Nephron (organoid): Measurements from ENCODE around the gene FKBP1C.
"Not testable (repeated sequence)": the region's sequence is repeated elsewhere in the genome, so short reads cannot be mapped to it uniquely, and the experiment has no call there.

ENCODE experiments used
- H3K27ac Mint-ChIP-seq, 3 experiments: 2 replicates each; pipeline ENCODE4 v1.8.0; 2020; ENCODE audit warnings: mixed read lengths in 3 of 3, mild to moderate bottlenecking in 2 of 3, moderate library complexity in 1 of 3
- H3K27me3 Mint-ChIP-seq: 2 replicates; pipeline ENCODE4 v1.8.0; 2021; ENCODE audit warnings: low read depth, mild to moderate bottlenecking, moderate library complexity, mixed read lengths
- H3K36me3 Mint-ChIP-seq: 2 replicates; pipeline ENCODE4 v1.8.0; 2020; ENCODE audit warnings: low read depth, mixed read lengths
- H3K4me1 Mint-ChIP-seq: 2 replicates; pipeline ENCODE4 v1.8.0; 2020; ENCODE audit warnings: mixed read lengths
- H3K4me3 Mint-ChIP-seq, 3 experiments: 2 replicates each; pipeline ENCODE4 v1.8.0; 2020; ENCODE audit warnings: mild to moderate bottlenecking in 3 of 3, mixed read lengths in 3 of 3, moderate library complexity in 2 of 3
- H3K9me3 Mint-ChIP-seq: 2 replicates; pipeline ENCODE4 v1.8.0; 2020; ENCODE audit warnings: mixed read lengths
- CTCF ChIP-seq, 3 experiments: fragments of 200-600 bp; sonication (generic); IDR thresholded peaks; one replicate each; pipeline ENCODE4 v1.5.0; 2021; ENCODE audit warnings: antibody characterized with exemption in 3 of 3; ENCODE audit not compliant: unreplicated experiment in 3 of 3

The FKBP1C gene

GRCh38 chr6:63230027-63230426 is 18.8 kb downstream of the FKBP1C start:
- not testable (repeated sequence) for H3K4me1 Mint-ChIP-seq

DNA sequence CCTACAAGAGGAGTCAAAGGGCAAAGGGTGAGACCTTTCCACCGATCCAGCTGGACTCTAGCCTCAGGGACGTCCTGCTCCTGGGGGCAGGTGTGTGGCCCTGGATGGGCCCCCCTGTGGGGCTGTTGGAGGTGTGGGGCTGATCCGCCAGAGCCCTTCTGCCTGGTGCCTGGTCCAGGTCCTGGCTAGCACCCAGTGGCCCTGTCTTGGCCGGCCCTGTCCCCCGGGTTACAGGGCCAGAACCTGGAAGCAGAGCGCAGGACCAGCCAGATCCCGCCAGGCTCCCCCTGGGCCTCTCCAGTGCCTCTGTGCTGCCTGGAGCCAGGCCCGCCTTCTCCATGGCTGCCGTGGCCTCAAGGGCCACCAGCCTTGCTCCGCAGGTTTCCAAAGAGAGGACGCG is 19.2 kb downstream of the FKBP1C start:
- H3K4me3 Mint-ChIP-seq, H3K4me1 Mint-ChIP-seq, H3K27ac Mint-ChIP-seq, H3K27me3 Mint-ChIP-seq, H3K36me3 Mint-ChIP-seq: not testable (repeated sequence)
- peaks cover 19% of the 10 kb centered on the region for H3K9me3 Mint-ChIP-seq

More at GRCh38 chr6:63230027-63230426, 18.8 kb downstream of the FKBP1C start:
- not testable (repeated sequence) for H3K27ac Mint-ChIP-seq, H3K27me3 Mint-ChIP-seq, H3K36me3 Mint-ChIP-seq, H3K4me3 Mint-ChIP-seq
- H3K9me3 Mint-ChIP-seq: peaks cover 19% of the 10 kb centered on the region

DNA sequence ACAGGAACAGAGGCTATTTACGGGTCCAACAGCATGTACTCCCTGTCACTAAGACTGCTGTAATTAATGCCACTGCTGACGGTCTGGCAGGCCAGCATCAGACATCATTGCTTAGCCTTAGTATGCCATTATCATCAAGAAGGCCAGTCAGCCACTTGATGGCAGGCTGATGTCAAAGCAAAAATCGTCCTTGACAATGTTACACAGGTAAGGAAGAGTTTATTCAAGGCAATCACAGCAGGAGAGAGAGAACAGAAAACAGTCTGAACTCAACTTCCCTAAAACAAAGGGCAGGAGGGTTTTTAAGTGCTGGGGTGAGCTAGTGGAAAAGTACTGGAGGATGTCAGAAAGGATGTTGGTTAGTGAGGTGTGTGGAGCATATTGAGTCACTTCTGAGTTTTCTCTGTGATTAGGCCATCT is 25.1 kb downstream of the FKBP1C start:
- Mint-ChIP-seq H3K27me3 (no peaks in the 10 kb centered on the region), H3K4me3 (no peak overlapping the region), H3K27ac (no peak overlapping the region), H3K9me3 (peaks cover 15% of the 10 kb centered on the region), H3K4me1 (no peaks in the 10 kb centered on the region), H3K36me3 (no peaks in the 10 kb centered on the region)
- TF ChIP-seq CTCF (IDR thresholded peaks at IDR 0.05; ENCODE audit: unreplicated experiment in 3 of 3): no peak

DNA sequence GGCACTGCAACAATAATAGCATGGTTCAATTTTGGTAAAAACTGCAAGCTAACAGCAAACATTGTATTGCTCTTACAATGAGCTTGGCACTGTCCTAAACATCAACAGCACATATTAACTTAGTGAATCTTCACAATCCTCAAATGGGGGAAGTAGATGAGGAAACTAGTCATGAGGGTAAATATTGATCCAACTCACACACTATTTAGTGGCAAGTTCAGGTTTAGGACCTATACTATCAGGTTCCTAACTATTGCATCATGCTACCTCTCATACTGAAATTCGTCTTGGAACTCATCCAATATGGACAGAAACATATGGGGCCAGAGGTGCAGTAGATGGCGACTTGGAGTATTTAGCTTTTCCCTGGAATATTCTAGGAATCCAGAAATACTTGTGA is 34.2 kb downstream of the FKBP1C start:
- TF ChIP-seq CTCF (IDR thresholded peaks at IDR 0.05; ENCODE audit: unreplicated experiment in 3 of 3): no peak
- Mint-ChIP-seq H3K9me3 (no peaks in the 10 kb centered on the region), H3K36me3 (no peaks in the 10 kb centered on the region), H3K27me3 (no peaks in the 10 kb centered on the region), H3K4me1 (no peaks in the 10 kb centered on the region), H3K27ac (no peak overlapping the region), H3K4me3 (no peak overlapping the region)

- H3K4me1 Mint-ChIP-seq: no peaks in the 10 kb centered on the region
- no peak overlapping the region for H3K27ac Mint-ChIP-seq
- H3K9me3 Mint-ChIP-seq: no peaks in the 10 kb centered on the region
- H3K27me3 Mint-ChIP-seq: no peaks in the 10 kb centered on the region
- H3K36me3 Mint-ChIP-seq: no peaks in the 10 kb centered on the region
- TF ChIP-seq CTCF (IDR thresholded peaks at IDR 0.05; ENCODE audit: unreplicated experiment in 3 of 3): peak in 1 of 3 experiments; percentile 17
- H3K4me3 Mint-ChIP-seq: no peak overlapping the region
These were observed 34.6 kb downstream of the FKBP1C start for GRCh38 chr6:63245909-63246308.

GRCh38 chr6:63246581-63246980 is 35.3 kb downstream of the FKBP1C start:
- H3K4me3 Mint-ChIP-seq: no peak overlapping the region
- H3K27me3 Mint-ChIP-seq: no peaks in the 10 kb centered on the region

More at GRCh38 chr6:63246581-63246980, 35.3 kb downstream of the FKBP1C start:
- Mint-ChIP-seq H3K4me1 (no peaks in the 10 kb centered on the region), H3K27ac (no peak overlapping the region), H3K36me3 (no peaks in the 10 kb centered on the region), H3K9me3 (no peaks in the 10 kb centered on the region)
- TF ChIP-seq CTCF (IDR thresholded peaks at IDR 0.05; ENCODE audit: unreplicated experiment in 3 of 3): no peak
